Spleen (tissue), 11 donors: Measurements from ENCODE around the gene ZC3H8. TPM values are rescaled to one million over a fixed set of nuclear protein-coding genes. Genes with fewer than 3 reads are reported as not detected.

Experiments
- DNase-seq: peaks from one replicate; pipeline ENCODE4 v3.0.0-alpha.2; 2020
- H3K27ac ChIP-seq, 8 donors: fragments of 200-600 bp; sonication (generic) in 7 of 8; 1 replicate in 4 of 8; 2 replicates in 4 of 8; pipeline versions ENCODE4 v1.5.0 to v1.8.0; 2016 to 2021; ENCODE audit warnings: inconsistent platforms in 4 of 8, mild to moderate bottlenecking in 4 of 8, moderate library complexity in 1 of 8
- H3K27me3 ChIP-seq, 7 donors: fragments of 200-600 bp; sonication (generic) in 6 of 7; replicated peaks in 1 of 7; 1 replicate in 4 of 7; 2 replicates in 3 of 7; pipeline versions ENCODE4 v1.5.0 to v1.8.0; 2016 to 2021; ENCODE audit warnings: inconsistent platforms in 3 of 7, mild to moderate bottlenecking in 1 of 7
- H3K36me3 ChIP-seq, 6 donors: fragments of 200-600 bp; sonication (generic) in 5 of 6; 1 replicate in 4 of 6; 2 replicates in 2 of 6; pipeline versions ENCODE4 v1.5.0 to v1.8.0; 2016 to 2021; ENCODE audit warnings: inconsistent platforms in 2 of 6
- H3K4me1 ChIP-seq, 6 donors: fragments of 200-600 bp; sonication (generic) in 5 of 6; 1 replicate in 3 of 6; 2 replicates in 3 of 6; pipeline versions ENCODE4 v1.5.0 to v1.8.0; 2016 to 2021; ENCODE audit warnings: inconsistent platforms in 3 of 6
- H3K4me3 ChIP-seq, 8 donors: fragments of 200-600 bp; sonication (generic) in 7 of 8; 1 replicate in 4 of 8; 2 replicates in 4 of 8; pipeline versions ENCODE4 v1.5.0 to v1.8.0; 2016 to 2021; ENCODE audit warnings: inconsistent platforms in 4 of 8, mild to moderate bottlenecking in 4 of 8, moderate library complexity in 2 of 8
- H3K9me3 ChIP-seq, 8 donors: fragments of 200-600 bp; sonication (generic) in 7 of 8; 1 replicate in 4 of 8; 2 replicates in 4 of 8; pipeline versions ENCODE4 v1.5.0 to v1.8.0; 2016 to 2021; ENCODE audit warnings: inconsistent platforms in 4 of 8
- CTCF ChIP-seq, 11 experiments: fragments of 200-600 bp in 7 of 11; fragments of 450-650 bp in 4 of 11; sonication (generic) in 4 of 11; IDR thresholded peaks in 8 of 11; conservative IDR thresholded peaks in 3 of 11; 1 replicate in 7 of 11; 2 replicates in 4 of 11; pipeline versions ENCODE4 v1.4.0 to v1.8.0; 2016 to 2021; ENCODE audit warnings: antibody characterized with exemption in 11 of 11, inconsistent platforms in 4 of 11, mild to moderate bottlenecking in 1 of 11
- POLR2A ChIP-seq, 3 donors: fragments of 450-650 bp; IDR thresholded peaks; one replicate each; pipeline ENCODE4 v1.5.1; 2017; ENCODE audit warnings: antibody characterized with exemption in 3 of 3, mild to moderate bottlenecking in 1 of 3
- POLR2AphosphoS5 ChIP-seq, 3 donors: sonication (generic); formaldehyde crosslinking; IDR thresholded peaks; one replicate each; pipeline ENCODE4 v1.5.1; 2017; ENCODE audit warnings: antibody characterized with exemption in 3 of 3
- WGBS, 5 donors: extraction: QIAGEN DNeasy Blood & Tissue Kit in 3 of 5; methylation state at CpG; one replicate each; pipeline versions ENCODE4 v1.1.5 to v1.1.7; 2013 to 2018; 5-methylcytosine and 5-hydroxymethylcytosine counted together
- intact Hi-C: fragments of 100-400 bp; cut with DNase I; formaldehyde crosslinking; loops from one replicate; pipeline ENCODE4 v1.15.0; 2023; ENCODE audit warnings: low total_unique reads
- polyA plus RNA-seq, 3 donors: library from polyadenylated mRNA; stranded (reverse); fragments of 200-250 nt; gene quantifications; one replicate each; pipeline ENCODE4 v1.2.1, GENCODE V29; 2013
- total RNA-seq, 7 donors: library from RNA; depleted of rRNA in 3 of 7; stranded (reverse); fragments of >200 nt in 3 of 7; fragmentation: NEBNext Ultra II Directional in 4 of 7; extraction: Animal tissue kit (Norgen Biotek cat#: 25700) in 4 of 7; gene quantifications; one replicate each; pipeline versions ENCODE4 v1.1.0 to v1.2.1, GENCODE V29; 2016 to 2021
- donor health status: healthy with polysubstance abuse.
- donor health status: DM: no; HTN: no; CAD: no; lungs with moderate emphysema.
- donor health status: DM: no; HTN: no; CAD: no.
- donor health status: Bipolar disorder and iron deficiency.
- donor health status: healthy.
- donor health status: DM: no; HTN: no; CAD: no.
- donor health status: DM: yes; HTN: yes; CAD: no.

Gene ZC3H8
- total and polyA plus RNA-seq, 10 donors = 5.7 to 70.5 (median 13.2) TPM

GRCh38 chr2:112197868-112198267, 57.0 kb downstream of the ZC3H8 start:
- H3K4me1 ChIP-seq = no peaks in the 10 kb centered on the region
- peaks cover 0 to 10% (median 2%) of the 10 kb centered on the region in 8 donors for H3K9me3 ChIP-seq
- H3K36me3 ChIP-seq = no peaks in the 10 kb centered on the region
- H3K27ac ChIP-seq = no peak overlapping the region
- WGBS, 5 donors = 93 to 100% (median 97%) methylated on average over 1 of the region's 1 CpG
- intact Hi-C loops = no loop called here
- TF ChIP-seq POLR2AphosphoS5 (IDR thresholded peaks at IDR 0.05) (no peak), POLR2A (IDR thresholded peaks at IDR 0.05) (no peak), CTCF (IDR thresholded peaks at IDR 0.05 in 8 of 11, conservative IDR thresholded peaks at IDR 0.05 in 3 of 11) (no peak)
- DNase-seq = no peak
- no peaks in the 10 kb centered on the region for H3K27me3 ChIP-seq
- H3K4me3 ChIP-seq = no peak overlapping the region

GRCh38 chr2:112195950-112196349, 58.9 kb downstream of the ZC3H8 start:
- no peaks in the 10 kb centered on the region for H3K36me3 ChIP-seq
- DNase-seq = no peak
- intact Hi-C loops = no loop called here
- no peak for TF ChIP-seq CTCF (IDR thresholded peaks at IDR 0.05 in 8 of 11, conservative IDR thresholded peaks at IDR 0.05 in 3 of 11)
- TF ChIP-seq POLR2A (IDR thresholded peaks at IDR 0.05) = no peak
- TF ChIP-seq POLR2AphosphoS5 (IDR thresholded peaks at IDR 0.05) = no peak
- H3K4me1 ChIP-seq = no peaks in the 10 kb centered on the region
- H3K27ac ChIP-seq = no peak overlapping the region
- H3K27me3 ChIP-seq = no peaks in the 10 kb centered on the region
- no peak overlapping the region for H3K4me3 ChIP-seq
- peaks cover 0 to 4% (median 0%) of the 10 kb centered on the region in 8 donors for H3K9me3 ChIP-seq

GRCh38 chr2:112195167-112195766, 59.6 kb downstream of the ZC3H8 start:
- WGBS, 5 donors = 87 to 94% (median 90%) methylated on average over 8 of the region's 8 CpGs
- intact Hi-C loops = no loop called here
- peaks cover 0 to 2% (median 0%) of the 10 kb centered on the region in 8 donors for H3K9me3 ChIP-seq
- no peaks in the 10 kb centered on the region for H3K36me3 ChIP-seq
- no peak overlapping the region for H3K4me3 ChIP-seq
- DNase-seq = no peak
- TF ChIP-seq CTCF (IDR thresholded peaks at IDR 0.05 in 8 of 11, conservative IDR thresholded peaks at IDR 0.05 in 3 of 11) = no peak
- no peaks in the 10 kb centered on the region for H3K27me3 ChIP-seq
- no peaks in the 10 kb centered on the region for H3K4me1 ChIP-seq
- H3K27ac ChIP-seq = no peak overlapping the region

- H3K4me1 ChIP-seq = no peaks in the 10 kb centered on the region
- no peaks in the 10 kb centered on the region for H3K27me3 ChIP-seq
- intact Hi-C loops = no loop called here
- H3K4me3 ChIP-seq = no peak overlapping the region
- no peak overlapping the region for H3K27ac ChIP-seq
- WGBS, 5 donors = 59 to 68% (median 61%) methylated on average over 4 of the region's 4 CpGs
- H3K36me3 ChIP-seq = no peaks in the 10 kb centered on the region
- H3K9me3 ChIP-seq = no peaks in the 10 kb centered on the region
- TF ChIP-seq CTCF (IDR thresholded peaks at IDR 0.05 in 8 of 11, conservative IDR thresholded peaks at IDR 0.05 in 3 of 11) = no peak
- no peak for TF ChIP-seq POLR2AphosphoS5 (IDR thresholded peaks at IDR 0.05)
- TF ChIP-seq POLR2A (IDR thresholded peaks at IDR 0.05) = no peak
- no peak for DNase-seq
Measured at GRCh38 chr2:112194482-112194881, 60.4 kb downstream of the ZC3H8 start.
